ENCODE measurements around the gene CPHXL. TPM values are rescaled to one million over a fixed set of nuclear protein-coding genes. Genes with fewer than 3 reads are reported as not detected.
A peak's percentile ranks its signal among the peaks of the same experiment; 100 is the strongest.

CPHXL gene
- total and polyA plus RNA-seq, 9 of the 15 experiments (the other 6 are each of a cell fraction or from before 2014, with no cell fraction given): not detected

- Histone ChIP-seq H3K36me3 (ENCODE audit: control insufficient read depth, insufficient read depth, low read length) (no peaks in the 10 kb centered on the region), H2AFZ (ENCODE audit: low read depth, low read length) (no peak overlapping the region), H3K27ac (ENCODE audit: extremely low read depth, low read depth, low read length) (no peak overlapping the region), H3K9me3 (replicated peaks; ENCODE audit: control insufficient read depth, insufficient read depth, low read depth, low read length) (no peaks in the 10 kb centered on the region), H3K9me1 (ENCODE audit: control insufficient read depth, insufficient read depth, low read length) (no peaks in the 10 kb centered on the region), H4K20me1 (replicated peaks; ENCODE audit: control insufficient read depth, insufficient read depth, low read length) (no peaks in the 10 kb centered on the region), H3K4me3 (no peak overlapping the region), H3K79me2 (ENCODE audit: control insufficient read depth, insufficient read depth, low read length) (no peaks in the 10 kb centered on the region), H3K9ac (ENCODE audit: insufficient read depth in 1 of 2, low read depth in 2 of 2, low read length in 2 of 2) (no peak overlapping the region), H3K4me1 (replicated peaks in 1 of 2; ENCODE audit: control insufficient read depth in 2 of 2, insufficient read depth in 2 of 2, low read length in 2 of 2) (no peaks in the 10 kb centered on the region), H3K27me3 (ENCODE audit: control insufficient read depth in 2 of 2, insufficient read depth in 2 of 2, low read length in 2 of 2) (peaks cover 0 to 7% of the 10 kb centered on the region in 2 experiments; a peak in 1 of 5 replicates), H3K4me2 (ENCODE audit: insufficient read depth, low read length) (no peak overlapping the region)
- BruUV-seq (replicated peaks): no TSS peak
- WGBS (ENCODE audit: insufficient coverage, low coverage, missing lambda C conversion rate): 3% methylated on average over 6 of the region's 6 CpGs
- FAIRE-seq (no peak), ATAC-seq (peak; percentile 31; the same call in 1 of the 3 replicates), DNase-seq (ENCODE audit: extremely low read depth in 1 of 4, low spot score in 3 of 4) (peak in 1 of 4 experiments; percentile 6)
- intact Hi-C loops (cut with micrococcal nuclease) (no loop called here), in situ Hi-C loops (cut with MboI) (no loop called here)
- POLR2A ChIA-PET: interaction anchor here (0.5 to 0.8 kb wide), 2 partner anchors 14 to 112 kb away, joined by 3 read pairs; no protein-coding TSS in a partner anchor
- CTCF ChIA-PET (ENCODE audit: low intra/inter-chr PET ratio): interaction anchor here (0.7 kb wide), 1 partner anchor 534 kb away, joined by 3 read pairs; no protein-coding TSS in a partner anchor
- TF ChIP-seq NUFIP1 (IDR thresholded peaks at IDR 0.05; ENCODE audit: partially characterized antibody) (no peak), TCF3 (CRISPR knock-in tag; IDR thresholded peaks at IDR 0.05) (no peak), HDAC8 (tag; IDR thresholded peaks at IDR 0.05) (no peak), SAFB (IDR thresholded peaks at IDR 0.05; ENCODE audit: borderline replicate concordance, low read depth, low read length) (no peak), FOXA3 (CRISPR knock-in tag; conservative IDR thresholded peaks at IDR 0.05 in 1 of 2, IDR thresholded peaks at IDR 0.05 in 1 of 2) (0 out of 4 replicates have a peak, but pooled peaks of 1 of the 2 experiments have one; percentile 19), MEIS2 (IDR thresholded peaks at IDR 0.05; ENCODE audit: partially characterized antibody) (peak; percentile 48), DACH1 (IDR thresholded peaks at IDR 0.05; ENCODE audit: partially characterized antibody) (no peak), RCOR1 (IDR thresholded peaks at IDR 0.05; ENCODE audit: borderline replicate concordance in 1 of 2, low read depth in 2 of 2, low read length in 2 of 2) (peak in 1 of 2 experiments; percentile 40; a peak in 2 of 4 replicates), KDM1A (IDR thresholded peaks at IDR 0.05) (peak; percentile 44 to 50; a peak in 2 of 4 replicates), STAT5B (CRISPR knock-in tag; IDR thresholded peaks at IDR 0.05) (no peak), CBFA2T3 (IDR thresholded peaks at IDR 0.05) (peak; percentile 51), ZNF134 (CRISPR knock-in tag; conservative IDR thresholded peaks at IDR 0.05) (no peak), EGR1 (conservative IDR thresholded peaks at IDR 0.05) (peak; percentile 69), ATF3 (IDR thresholded peaks at IDR 0.05) (no peak), ATF3 (CRISPR knock-in tag; conservative IDR thresholded peaks at IDR 0.05) (no peak), CTBP1 (IDR thresholded peaks at IDR 0.05; ENCODE audit: borderline replicate concordance) (peak; percentile 43; the same call in 1 of the 2 replicates), ETV6 (IDR thresholded peaks at IDR 0.05; ENCODE audit: borderline replicate concordance in 1 of 2, low read depth in 2 of 2, low read length in 1 of 2) (no peak), ETV6 (CRISPR knock-in tag; IDR thresholded peaks at IDR 0.05; ENCODE audit: borderline replicate concordance) (no peak), KDM5B (IDR thresholded peaks at IDR 0.05; ENCODE audit: insufficient replicate concordance, low read depth, low read length) (no peak), ZNF143 (CRISPR knock-in tag; IDR thresholded peaks at IDR 0.05) (no peak)
- TF ChIP-seq, protein P1, sequence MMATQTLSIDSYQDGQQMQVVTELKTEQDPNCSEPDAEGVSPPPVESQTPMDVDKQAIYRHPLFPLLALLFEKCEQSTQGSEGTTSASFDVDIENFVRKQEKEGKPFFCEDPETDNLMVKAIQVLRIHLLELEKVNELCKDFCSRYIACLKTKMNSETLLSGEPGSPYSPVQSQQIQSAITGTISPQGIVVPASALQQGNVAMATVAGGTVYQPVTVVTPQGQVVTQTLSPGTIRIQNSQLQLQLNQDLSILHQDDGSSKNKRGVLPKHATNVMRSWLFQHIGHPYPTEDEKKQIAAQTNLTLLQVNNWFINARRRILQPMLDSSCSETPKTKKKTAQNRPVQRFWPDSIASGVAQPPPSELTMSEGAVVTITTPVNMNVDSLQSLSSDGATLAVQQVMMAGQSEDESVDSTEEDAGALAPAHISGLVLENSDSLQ (IDR thresholded peaks at IDR 0.05): peak; percentile 14; the same call in 1 of the 2 replicates
These were observed 7.3 kb upstream of the CPHXL start for GRCh38 chr16:75733305-75734211.

Measured in K562 (cell line).